HEK293 (cell line): ENCODE results near the gene UMAD1.

Experiments
- CTCF ChIA-PET: fragments of 350-600 bp; formaldehyde crosslinking; extraction: SDS; loops from one replicate; lab custom pipeline; 2021; ENCODE audit warnings: antibody characterized with exemption; lab: Yijun Ruan, JAX
- POLR2A ChIA-PET: fragments of 300-600 bp; formaldehyde crosslinking; extraction: SDS; loops from one replicate; lab custom pipeline; 2020; ENCODE audit warnings: antibody characterized with exemption, inconsistent platforms; lab: Yijun Ruan, JAX
- H3K27ac ChIP-seq: fragments of 200-500 bp; sonication (Bioruptor generic); 2 replicates; pipeline ENCODE4 v1.5.1; 2014; ENCODE audit warnings: low read depth, low read length, control low read depth, inconsistent platforms; ENCODE audit errors: extremely low read depth
- H3K36me3 ChIP-seq, 2 experiments: fragments of 200-500 bp in 1 of 2; sonication (Bioruptor generic) in 1 of 2; 1 replicate in 1 of 2; 2 replicates in 1 of 2; pipeline ENCODE4 v1.5.1; 2014 to 2017; ENCODE audit warnings: inconsistent platforms in 2 of 2, low read length in 2 of 2; ENCODE audit not compliant: control insufficient read depth in 2 of 2, insufficient read depth in 1 of 2
- H3K4me1 ChIP-seq: fragments of 200-500 bp; sonication (Bioruptor generic); 2 replicates; pipeline ENCODE4 v1.5.1; 2014; ENCODE audit warnings: mild to moderate bottlenecking, low read length, inconsistent platforms; ENCODE audit not compliant: control insufficient read depth, insufficient read depth
- H3K4me3 ChIP-seq: 2 replicates; pipeline ENCODE4 v1.5.1; 2011; ENCODE audit warnings: low read depth, mild to moderate bottlenecking, control low read depth, low read length, moderate library complexity
- H3K9me3 ChIP-seq: fragments of 200-500 bp; sonication (Bioruptor generic); 2 replicates; pipeline ENCODE4 v1.5.1; 2014; ENCODE audit warnings: low read depth, low read length, inconsistent platforms; ENCODE audit not compliant: control insufficient read depth, insufficient read depth
- BCL6B ChIP-seq: fragments of 450-650 bp; formaldehyde crosslinking; IDR thresholded peaks from 2 replicates; pipeline ENCODE4 v1.5.1; 2017; ENCODE audit warnings: missing biosample characterization, missing genetic modification characterization
- FEZF1 ChIP-seq: fragments of 450-650 bp; formaldehyde crosslinking; IDR thresholded peaks from 2 replicates; pipeline ENCODE4 v1.5.1; 2016; ENCODE audit warnings: missing biosample characterization, missing genetic modification characterization
- HOXC10 ChIP-seq: sonication (generic); formaldehyde crosslinking; IDR thresholded peaks from 2 replicates; pipeline ENCODE4 v1.8.1; 2023; ENCODE audit warnings: mild to moderate bottlenecking, missing genetic modification reagents
- KLF7 ChIP-seq: fragments of 450-650 bp; formaldehyde crosslinking; IDR thresholded peaks from 2 replicates; pipeline ENCODE4 v1.5.1; 2016; ENCODE audit warnings: missing biosample characterization, missing genetic modification characterization, borderline replicate concordance
- PBX3 ChIP-seq: sonication (generic); formaldehyde crosslinking; IDR thresholded peaks from 2 replicates; pipeline ENCODE4 v1.8.1; 2022; ENCODE audit warnings: mild to moderate bottlenecking, moderate library complexity, missing genetic modification reagents
- SCRT2 ChIP-seq: fragments of 450-650 bp; formaldehyde crosslinking; IDR thresholded peaks from 2 replicates; pipeline ENCODE4 v1.5.1; 2016; ENCODE audit warnings: missing biosample characterization, missing genetic modification characterization
- ZBTB10 ChIP-seq: fragments of 450-650 bp; formaldehyde crosslinking; IDR thresholded peaks from 2 replicates; pipeline ENCODE4 v1.5.1; 2016; ENCODE audit warnings: missing biosample characterization, missing genetic modification characterization
- ZBTB8A ChIP-seq: fragments of 450-650 bp; formaldehyde crosslinking; IDR thresholded peaks from 2 replicates; pipeline ENCODE4 v1.5.1; 2016; ENCODE audit warnings: missing biosample characterization, missing genetic modification characterization
- ZNF473 ChIP-seq: fragments of 450-650 bp; formaldehyde crosslinking; IDR thresholded peaks from 2 replicates; pipeline ENCODE4 v1.5.1; 2017; ENCODE audit warnings: missing biosample characterization, missing genetic modification characterization
- ZNF501 ChIP-seq: fragments of 450-650 bp; formaldehyde crosslinking; IDR thresholded peaks from 2 replicates; pipeline ENCODE4 v1.5.1; 2016; ENCODE audit warnings: missing biosample characterization, missing genetic modification characterization
- ZNF561 ChIP-seq: fragments of 450-650 bp; IDR thresholded peaks from 2 replicates; pipeline ENCODE4 v1.5.1; 2018; ENCODE audit warnings: missing biosample characterization, missing genetic modification characterization, borderline replicate concordance
- ZNF704 ChIP-seq: fragments of 450-650 bp; formaldehyde crosslinking; IDR thresholded peaks from 2 replicates; pipeline ENCODE4 v1.5.1; 2016; ENCODE audit warnings: missing biosample characterization, missing genetic modification characterization
- ZNF707 ChIP-seq: fragments of 450-650 bp; formaldehyde crosslinking; IDR thresholded peaks from 2 replicates; pipeline ENCODE4 v1.5.1; 2016; ENCODE audit warnings: missing biosample characterization, missing genetic modification characterization
- ZNF747 ChIP-seq: fragments of 450-650 bp; formaldehyde crosslinking; IDR thresholded peaks from 2 replicates; pipeline ENCODE4 v1.5.1; 2016; ENCODE audit warnings: missing biosample characterization, missing genetic modification characterization
- TF ChIP-seq, protein P1 (sequence below): fragments of 450-650 bp; formaldehyde crosslinking; IDR thresholded peaks from 2 replicates; pipeline ENCODE4 v1.5.1; 2016; ENCODE audit warnings: missing biosample characterization, missing genetic modification characterization

UMAD1 gene

GRCh38 chr7:7862393-7862792, 221.8 kb downstream of the UMAD1 start:
- ChIA-PET CTCF (no interaction called here), POLR2A (no interaction called here)
- Histone ChIP-seq H3K36me3 (no peaks in the 10 kb centered on the region), H3K27ac (no peak overlapping the region), H3K4me1 (peaks cover 7% of the 10 kb centered on the region; the same call in 1 of the 2 replicates), H3K4me3 (no peak overlapping the region), H3K9me3 (no peaks in the 10 kb centered on the region)
- TF ChIP-seq, protein P1, sequence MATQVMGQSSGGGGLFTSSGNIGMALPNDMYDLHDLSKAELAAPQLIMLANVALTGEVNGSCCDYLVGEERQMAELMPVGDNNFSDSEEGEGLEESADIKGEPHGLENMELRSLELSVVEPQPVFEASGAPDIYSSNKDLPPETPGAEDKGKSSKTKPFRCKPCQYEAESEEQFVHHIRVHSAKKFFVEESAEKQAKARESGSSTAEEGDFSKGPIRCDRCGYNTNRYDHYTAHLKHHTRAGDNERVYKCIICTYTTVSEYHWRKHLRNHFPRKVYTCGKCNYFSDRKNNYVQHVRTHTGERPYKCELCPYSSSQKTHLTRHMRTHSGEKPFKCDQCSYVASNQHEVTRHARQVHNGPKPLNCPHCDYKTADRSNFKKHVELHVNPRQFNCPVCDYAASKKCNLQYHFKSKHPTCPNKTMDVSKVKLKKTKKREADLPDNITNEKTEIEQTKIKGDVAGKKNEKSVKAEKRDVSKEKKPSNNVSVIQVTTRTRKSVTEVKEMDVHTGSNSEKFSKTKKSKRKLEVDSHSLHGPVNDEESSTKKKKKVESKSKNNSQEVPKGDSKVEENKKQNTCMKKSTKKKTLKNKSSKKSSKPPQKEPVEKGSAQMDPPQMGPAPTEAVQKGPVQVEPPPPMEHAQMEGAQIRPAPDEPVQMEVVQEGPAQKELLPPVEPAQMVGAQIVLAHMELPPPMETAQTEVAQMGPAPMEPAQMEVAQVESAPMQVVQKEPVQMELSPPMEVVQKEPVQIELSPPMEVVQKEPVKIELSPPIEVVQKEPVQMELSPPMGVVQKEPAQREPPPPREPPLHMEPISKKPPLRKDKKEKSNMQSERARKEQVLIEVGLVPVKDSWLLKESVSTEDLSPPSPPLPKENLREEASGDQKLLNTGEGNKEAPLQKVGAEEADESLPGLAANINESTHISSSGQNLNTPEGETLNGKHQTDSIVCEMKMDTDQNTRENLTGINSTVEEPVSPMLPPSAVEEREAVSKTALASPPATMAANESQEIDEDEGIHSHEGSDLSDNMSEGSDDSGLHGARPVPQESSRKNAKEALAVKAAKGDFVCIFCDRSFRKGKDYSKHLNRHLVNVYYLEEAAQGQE: no peak
- TF ChIP-seq BCL6B: no peak
- no peak for TF ChIP-seq ZBTB10 (tag by site-specific recombination)
- no peak for TF ChIP-seq ZNF707 (tag by site-specific recombination)
- TF ChIP-seq SCRT2 (tag by site-specific recombination): no peak

DNA sequence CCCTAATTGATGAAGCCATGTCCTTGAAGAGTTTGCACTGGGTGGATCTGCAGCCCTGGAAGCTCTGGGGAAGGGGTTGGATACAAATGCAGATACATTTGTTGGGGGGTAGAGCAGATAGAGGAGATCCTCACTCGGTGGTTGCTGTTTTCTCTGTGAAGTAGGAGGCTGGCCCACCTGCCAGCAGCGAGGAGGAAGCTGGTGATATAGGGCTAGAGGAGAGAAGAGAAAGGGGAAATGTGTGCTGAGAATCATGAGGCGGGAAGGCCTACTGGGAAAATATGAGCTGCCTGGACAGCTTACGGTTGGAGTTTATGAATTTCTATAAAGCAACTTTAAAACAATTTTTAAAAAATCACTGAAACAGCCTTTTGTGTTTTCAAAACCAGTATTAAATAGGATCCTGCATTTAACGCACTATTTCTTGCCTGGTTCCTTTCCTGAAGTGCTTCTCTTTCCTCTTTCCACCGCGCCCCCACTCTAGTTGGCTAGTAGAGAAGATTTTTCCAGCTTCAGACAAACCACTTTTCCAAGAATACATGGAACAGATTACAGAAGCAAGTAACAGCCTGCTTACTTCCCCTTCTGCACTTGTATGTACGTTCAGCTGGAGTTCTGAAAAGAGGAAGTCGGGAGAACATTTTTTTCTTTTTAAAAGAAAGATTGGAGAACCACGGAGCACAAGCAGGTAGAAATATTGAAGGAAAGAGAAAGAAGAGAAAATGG, 227.5 kb downstream of the UMAD1 start:
- Histone ChIP-seq H3K27ac (no peak overlapping the region), H3K36me3 (no peaks in the 10 kb centered on the region)
- CTCF ChIA-PET: interaction anchor here (0.6 kb wide), 1 partner anchor 16 kb away, joined by 3 read pairs; no protein-coding TSS in a partner anchor
- no peak for TF ChIP-seq ZNF561
- no peak for TF ChIP-seq PBX3 (CRISPR knock-in tag)
- no peak for TF ChIP-seq KLF7 (tag by site-specific recombination)
- TF ChIP-seq HOXC10 (CRISPR knock-in tag): no peak
- TF ChIP-seq ZNF704: no peak
- no peak for TF ChIP-seq ZBTB8A (tag by site-specific recombination)
- TF ChIP-seq ZNF501 (tag by site-specific recombination): no peak
- no peak for TF ChIP-seq ZNF747
- TF ChIP-seq ZNF473 (tag by site-specific recombination): no peak
- no peak for TF ChIP-seq FEZF1 (tag by site-specific recombination)
- TF ChIP-seq, all 188 proteins: peak for 0
- Histone ChIP-seq H3K4me1 (no peaks in the 10 kb centered on the region), H3K4me3 (no peak overlapping the region), H3K9me3 (no peaks in the 10 kb centered on the region)
- POLR2A ChIA-PET: no interaction called here
